NCI-H1930 (cell line): ENCODE results near the gene CNGA1.
"Not testable (repeated sequence)": the region's sequence is repeated elsewhere in the genome, so short reads cannot be mapped to it uniquely, and the experiment has no call there.

ENCODE experiments used
- DNase-seq, 2 experiments: peaks; one replicate each; lab custom pipeline; 2025; lab: John Stamatoyannopoulos, UW

CNGA1 gene

DNA sequence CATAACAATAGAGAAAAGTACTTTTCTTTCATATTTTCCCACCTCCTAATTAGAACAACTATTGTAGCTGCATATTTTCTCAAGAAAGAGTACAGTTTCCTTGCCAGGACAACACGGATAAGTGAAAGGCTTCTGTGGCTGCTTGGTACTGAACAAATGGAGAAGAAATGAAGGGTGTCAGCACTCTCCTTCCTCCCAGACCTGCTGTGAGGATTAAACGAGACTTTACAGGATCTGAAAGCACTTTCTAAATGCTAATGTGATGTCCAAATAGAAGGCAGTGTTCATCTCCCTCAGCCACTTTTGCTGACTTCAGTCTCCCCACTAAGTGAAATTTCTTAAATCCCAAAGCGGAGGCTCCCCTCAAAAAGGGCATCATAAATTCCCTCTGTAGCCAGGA, 14.0 kb upstream of the CNGA1 start:
- no peak for DNase-seq

- no peak for DNase-seq
These were observed 12.2 kb upstream of the CNGA1 start for GRCh38 chr4:48028696-48029095.

DNA sequence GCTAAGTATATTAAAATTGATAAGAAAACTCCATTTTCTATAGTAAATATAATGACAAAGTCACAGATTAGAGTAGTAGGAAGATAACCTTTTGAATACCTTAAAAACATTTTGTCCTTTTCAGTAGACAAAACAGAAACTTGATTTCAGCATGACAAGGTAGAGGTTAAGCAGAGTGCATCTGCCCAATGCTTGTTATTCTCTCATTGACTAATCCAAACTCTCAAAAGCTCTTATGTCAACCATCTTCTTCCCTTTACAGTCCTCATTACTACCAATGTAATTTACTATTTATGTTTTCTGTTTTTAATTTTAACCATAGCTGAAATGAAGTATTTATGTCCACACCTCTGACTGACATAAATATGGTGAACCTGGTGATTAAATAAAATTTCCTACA, 11.2 kb upstream of the CNGA1 start:
- DNase-seq: no peak

DNA sequence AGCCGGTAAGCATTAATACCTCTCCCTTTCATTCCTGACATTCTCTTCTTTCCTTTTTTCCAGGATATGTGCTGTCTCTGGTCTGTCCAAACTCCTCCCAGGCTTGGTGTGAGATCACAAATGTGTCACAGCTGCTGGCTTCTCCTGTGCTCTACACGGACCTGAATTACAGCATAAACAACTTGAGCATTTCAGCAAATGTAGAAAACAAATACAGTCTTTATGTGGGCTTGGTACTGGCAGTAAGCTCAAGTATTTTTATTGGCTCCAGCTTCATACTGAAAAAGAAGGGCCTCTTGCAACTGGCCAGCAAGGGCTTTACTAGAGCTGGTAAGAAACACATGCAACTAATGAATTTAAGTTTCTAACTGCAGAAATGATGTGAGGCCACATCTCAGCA, 8.5 kb upstream of the CNGA1 start:
- no peak for DNase-seq

DNA sequence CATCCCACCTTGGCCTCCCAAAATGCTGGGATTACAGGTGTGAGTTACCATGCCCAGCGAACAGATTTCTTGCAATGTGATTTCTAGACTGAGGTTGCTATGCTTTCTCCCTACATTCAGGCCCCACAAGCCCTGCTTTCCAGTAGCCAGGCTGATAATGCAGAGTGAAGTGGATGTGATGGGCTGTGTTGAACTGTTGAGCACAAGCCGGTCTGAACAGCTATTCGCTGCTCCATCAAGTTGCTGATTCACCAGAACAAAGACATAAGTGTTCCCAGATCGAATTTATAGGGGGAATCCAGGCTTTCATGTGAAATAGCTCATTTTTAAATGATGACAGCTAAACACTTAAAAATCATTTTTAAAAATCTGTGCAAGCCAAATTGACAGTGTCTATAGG, 8.0 kb upstream of the CNGA1 start:
- no peak for DNase-seq

DNA sequence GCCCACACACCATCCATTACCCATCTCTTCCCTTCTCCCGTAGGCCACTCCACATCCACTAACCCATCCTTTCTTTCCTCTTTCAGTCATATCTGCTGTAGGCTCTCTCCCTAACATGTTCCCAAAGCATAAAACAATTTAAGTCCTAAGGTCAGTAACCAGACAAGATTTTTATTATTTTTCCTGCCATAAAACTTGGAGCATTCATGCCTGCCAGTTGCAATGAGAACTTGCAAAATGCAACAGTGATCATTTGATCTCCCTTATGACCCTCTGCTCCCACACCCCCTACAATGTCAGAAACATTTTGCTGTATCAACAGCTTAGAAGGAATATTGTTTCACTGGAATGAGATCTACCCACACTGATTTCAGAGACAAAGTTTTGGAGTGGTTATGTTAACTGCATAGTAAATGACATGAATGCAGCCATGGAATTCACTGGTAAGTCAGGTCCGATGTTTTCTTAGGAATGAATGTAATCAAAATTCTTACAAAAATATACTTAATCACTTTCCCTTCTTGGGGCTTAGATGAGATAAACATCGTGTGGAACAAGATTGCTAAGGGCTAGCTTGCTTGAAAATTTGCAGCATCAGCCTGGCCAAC, 5.8 kb upstream of the CNGA1 start:
- no peak for DNase-seq

DNA sequence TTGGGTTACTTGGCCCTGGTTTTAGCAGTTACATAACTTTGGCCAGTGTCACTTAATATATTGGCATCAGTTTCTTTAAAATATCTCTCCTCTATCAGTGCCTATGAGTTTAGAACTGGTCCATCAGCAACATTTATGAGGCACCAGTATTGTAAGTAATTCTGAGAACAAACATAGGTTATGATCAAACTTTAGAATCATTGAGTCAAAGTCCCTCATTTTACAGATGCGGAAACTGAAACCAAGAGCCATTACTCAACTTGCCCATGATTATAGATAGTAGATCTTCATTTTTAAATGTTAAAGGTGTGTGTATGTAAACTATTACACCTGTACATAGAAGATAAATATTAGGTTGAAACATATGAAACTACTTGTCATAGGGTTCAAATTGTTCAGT, 4.6 kb upstream of the CNGA1 start:
- DNase-seq: no peak

DNA sequence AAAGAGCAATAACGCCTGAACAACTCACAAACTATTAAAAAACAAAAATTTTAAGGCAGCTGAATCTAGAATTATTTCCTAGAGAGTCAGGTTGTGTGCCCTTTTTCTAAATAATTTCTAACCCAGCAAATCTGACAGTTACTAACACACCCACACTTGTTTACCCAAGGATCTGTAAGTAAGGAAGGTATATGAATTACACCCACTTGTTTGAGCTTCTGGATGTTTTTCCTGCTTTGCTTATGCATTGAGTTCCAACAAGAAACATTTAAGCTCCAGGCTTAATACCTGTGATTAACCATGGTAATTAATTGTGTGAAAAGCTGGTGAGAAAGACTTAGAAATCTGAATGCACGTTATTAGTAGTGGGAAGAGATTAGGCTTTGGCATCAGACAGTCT, 1.6 kb upstream of the CNGA1 start:
- DNase-seq: no peak

DNA sequence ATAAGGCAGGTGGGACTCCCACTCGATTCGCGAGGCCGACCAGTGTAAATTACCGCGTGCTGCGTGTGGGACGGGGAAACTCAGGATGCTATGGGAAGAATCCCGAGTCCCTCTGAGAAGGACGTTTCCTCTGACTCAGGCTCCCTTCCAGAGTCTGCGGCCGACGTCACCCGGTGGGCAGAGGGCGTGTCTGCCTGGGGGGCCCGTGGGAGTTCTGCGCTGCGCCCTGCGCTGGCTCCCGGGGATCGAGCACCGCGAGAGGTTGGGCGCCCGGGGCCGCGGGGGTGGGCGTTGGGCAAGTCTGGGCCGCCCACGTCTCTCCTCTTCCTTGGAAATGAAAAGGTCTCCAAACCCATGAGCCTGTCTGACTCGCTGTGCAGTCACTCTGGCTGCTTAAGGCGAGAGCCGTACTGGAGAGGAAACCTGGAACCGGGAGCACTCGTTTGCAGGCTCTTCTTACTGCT, 659 bp upstream of the CNGA1 start:
- no peak for DNase-seq

DNA sequence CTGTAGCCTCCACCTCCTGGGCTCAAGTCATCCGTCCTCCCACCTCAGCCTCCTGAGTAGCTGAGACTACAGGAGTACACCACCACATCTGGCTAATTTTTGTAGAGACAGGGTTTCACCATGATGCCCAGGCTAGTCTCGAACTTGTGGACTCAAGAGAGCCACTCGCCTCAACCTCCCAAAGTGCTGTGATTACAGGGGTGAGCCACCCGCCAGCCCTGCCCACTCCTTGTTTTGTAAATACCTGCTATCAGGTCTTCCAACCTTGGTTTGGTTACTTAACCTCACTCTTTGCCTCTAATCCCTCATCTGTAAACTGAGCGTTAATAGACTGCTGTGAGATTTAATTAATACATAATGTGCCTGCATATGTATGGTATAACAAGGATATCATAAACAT, 803 bp downstream of the CNGA1 start:
- no peak for DNase-seq

- DNase-seq: no peak
These were observed 1.3 kb downstream of the CNGA1 start for GRCh38 chr4:48015216-48015615.

- DNase-seq: no peak
These were observed 3.7 kb downstream of the CNGA1 start for GRCh38 chr4:48012824-48013223.

DNA sequence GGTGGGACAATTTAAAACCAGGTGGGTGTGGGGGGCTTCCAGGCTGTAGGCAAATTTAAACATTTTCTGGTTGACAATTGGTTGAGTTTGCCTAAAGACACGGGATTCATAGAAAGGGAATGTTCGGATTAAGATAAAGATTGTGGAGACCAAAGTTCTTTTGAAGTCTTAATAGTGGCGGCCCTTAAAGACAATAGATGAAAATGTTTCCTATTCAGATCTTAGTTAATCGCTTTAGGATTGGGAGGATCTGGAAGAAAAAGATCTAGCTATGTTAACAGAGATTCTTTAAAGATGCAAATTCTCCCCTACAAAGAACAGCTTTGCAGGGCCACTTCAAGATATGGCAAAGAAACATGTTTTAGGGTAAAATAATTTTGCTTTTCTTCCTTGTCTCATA, 4.8 kb downstream of the CNGA1 start:
- DNase-seq: no peak

- DNase-seq: not testable (repeated sequence)
These were observed 5.6 kb downstream of the CNGA1 start for GRCh38 chr4:48010906-48011305.

DNA sequence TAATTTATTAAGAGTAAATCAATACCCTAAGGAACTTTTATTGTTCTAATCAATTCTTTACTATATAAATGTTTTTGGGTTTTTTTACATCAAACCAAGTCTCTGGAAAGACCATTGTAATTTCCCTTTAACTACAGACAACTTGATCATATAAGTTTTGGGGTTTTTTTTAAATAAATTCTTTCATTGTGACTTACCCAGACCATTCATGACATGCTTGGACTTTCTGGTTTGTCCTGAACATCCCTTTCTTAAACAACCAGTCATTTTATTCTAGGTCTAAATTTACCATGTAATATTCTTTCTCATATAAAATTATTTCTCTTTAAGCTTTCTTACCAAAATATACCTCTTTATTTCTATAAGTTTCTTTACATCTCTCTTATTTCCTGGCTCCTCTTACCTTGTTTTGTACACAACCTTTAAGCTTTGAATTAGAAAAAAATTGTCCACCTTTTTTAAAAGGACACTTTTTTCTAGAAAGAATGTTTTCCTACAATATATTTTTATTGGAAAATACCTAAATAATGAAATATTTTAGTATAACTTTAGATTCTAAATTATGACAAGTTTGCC, 8.4 kb downstream of the CNGA1 start:
- DNase-seq: no peak

GRCh38 chr4:48005781-48006180, 10.7 kb downstream of the CNGA1 start:
- no peak for DNase-seq

DNA sequence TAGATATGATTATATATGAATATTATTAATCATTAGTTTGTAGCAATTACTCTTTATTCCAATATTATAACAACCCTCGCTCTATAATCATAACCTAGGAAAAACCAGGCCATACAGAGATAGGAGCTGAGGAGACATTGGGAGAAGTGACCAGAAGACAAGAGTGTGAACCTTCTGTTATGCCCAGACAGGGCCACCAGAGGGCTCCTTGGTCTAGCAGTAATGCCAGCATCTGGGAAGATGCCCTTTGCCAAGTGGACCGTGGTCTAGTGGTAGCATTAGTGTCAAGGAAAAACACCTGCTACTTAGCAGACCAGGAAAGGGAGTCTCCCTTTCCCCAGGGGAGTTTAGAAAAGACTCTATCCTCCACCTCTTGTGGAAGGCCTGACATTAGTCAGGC, 12.9 kb downstream of the CNGA1 start:
- DNase-seq: not testable (repeated sequence)

DNA sequence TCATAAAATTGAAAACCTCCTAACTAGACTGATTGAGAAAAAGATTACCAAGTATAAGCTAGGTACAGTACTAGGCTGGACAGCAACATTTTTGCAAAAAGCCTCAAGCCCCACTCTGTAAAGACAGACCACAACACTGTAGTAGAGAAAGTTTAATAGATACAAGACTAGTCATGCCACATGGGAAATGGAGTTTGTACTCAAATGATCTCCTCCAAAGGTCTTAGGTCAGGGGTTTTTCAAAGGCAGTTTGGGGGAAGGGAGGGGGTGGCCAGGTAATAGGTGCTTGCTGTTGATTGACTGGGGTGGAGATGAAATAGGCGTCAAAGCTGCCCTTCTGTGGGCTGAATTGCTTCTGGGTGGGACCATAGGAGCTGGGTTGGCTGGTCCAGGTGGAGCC, 14.2 kb downstream of the CNGA1 start:
- no peak for DNase-seq

DNA sequence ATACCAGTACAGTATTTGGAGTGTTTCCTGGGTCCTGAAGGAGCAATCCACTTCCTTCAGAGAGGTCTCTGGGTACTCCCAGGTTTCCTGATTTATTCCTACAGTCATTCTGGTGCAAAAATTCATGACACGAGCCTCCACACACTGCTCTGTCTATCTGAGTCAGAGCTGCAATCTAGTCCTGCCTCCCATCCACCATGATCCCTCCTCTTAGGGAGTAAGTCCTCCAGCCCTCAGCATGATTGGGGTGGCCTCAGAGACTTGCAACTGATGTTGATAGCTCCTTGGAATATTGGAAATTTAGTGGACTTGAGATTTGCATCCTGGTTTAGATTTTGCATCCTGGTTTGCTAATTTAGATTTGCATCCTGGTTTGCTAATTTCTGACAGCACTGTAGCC, 20.5 kb downstream of the CNGA1 start:
- no peak for DNase-seq

DNA sequence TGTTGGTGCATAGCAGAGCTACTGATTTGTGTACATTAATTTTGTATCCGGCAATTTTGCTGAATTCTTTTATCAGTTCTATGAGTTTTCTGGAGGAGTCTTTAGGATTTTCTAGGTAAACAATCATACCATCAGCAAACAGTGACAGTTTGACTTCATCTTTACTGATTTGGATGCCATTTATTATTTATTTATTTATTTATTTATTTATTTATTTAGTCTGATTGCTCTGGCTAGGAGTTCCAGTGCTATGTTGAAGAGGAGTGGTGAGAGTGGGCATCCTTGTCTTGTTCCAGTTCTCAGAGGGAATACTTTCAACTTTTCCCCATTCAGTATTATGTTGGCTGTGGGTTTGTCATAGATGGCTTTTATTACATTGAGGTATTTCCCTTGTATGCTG, 24.0 kb downstream of the CNGA1 start:
- DNase-seq: not testable (repeated sequence)

GRCh38 chr4:47990145-47990544, 26.3 kb downstream of the CNGA1 start:
- DNase-seq: no peak

- no peak for DNase-seq
These were observed 41.9 kb downstream of the CNGA1 start for GRCh38 chr4:47974566-47974965.

DNA sequence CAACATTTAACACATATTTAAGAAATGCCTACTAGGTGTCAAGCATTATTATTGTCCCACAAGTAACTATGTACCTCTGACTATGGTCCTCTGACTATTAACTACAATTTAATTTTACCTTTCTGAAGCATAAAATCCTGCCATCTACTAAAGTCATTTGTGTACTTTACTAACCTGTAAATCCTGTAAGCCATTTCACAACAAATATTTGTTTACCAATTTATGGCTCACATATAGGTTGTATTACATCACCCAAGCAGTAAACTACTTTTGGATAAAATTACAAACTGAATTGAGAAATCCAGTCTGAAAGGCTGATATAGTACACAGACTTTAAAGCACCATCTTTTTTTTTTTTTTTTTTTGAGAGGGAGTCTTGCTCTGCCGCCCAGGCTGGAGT, 43.8 kb downstream of the CNGA1 start:
- DNase-seq: no peak

DNA sequence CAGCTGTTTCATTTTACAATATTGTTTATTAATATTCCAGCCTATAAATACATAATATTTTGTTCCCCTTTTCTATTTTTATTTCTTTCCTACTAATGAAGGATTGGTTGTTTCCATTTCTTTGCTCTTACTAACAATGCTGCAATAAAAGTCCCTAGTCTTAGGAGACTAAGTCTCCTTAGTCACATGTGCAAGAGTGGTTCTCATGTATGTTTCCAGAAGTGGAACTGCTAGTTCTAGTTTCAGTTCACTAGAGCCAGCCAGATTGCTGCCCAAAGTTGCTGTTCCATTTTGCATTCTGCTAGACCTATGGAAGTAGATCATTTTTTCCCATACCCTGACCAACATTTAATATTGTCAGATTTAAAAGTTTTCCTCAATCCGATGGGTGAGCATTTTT, 44.3 kb downstream of the CNGA1 start:
- no peak for DNase-seq
